LNCAP (cell line): Measurements from ENCODE around the gene ARR3.

ENCODE experiments used
- CTCF ChIP-seq: fragments of 450-650 bp; IDR thresholded peaks from 2 replicates; pipeline ENCODE4 v1.5.1; 2017; ENCODE audit warnings: mild to moderate bottlenecking

Gene ARR3

GRCh38 chrX:70257423-70258288 lies 10.5 kb upstream of the ARR3 start:
- no peak for TF ChIP-seq CTCF

- TF ChIP-seq CTCF = no peak
Measured at GRCh38 chrX:70260104-70260503, 8.0 kb upstream of the ARR3 start, which contains the start of gene P2RY4. TSS of gene P2RY4 (minus strand) at chrX:70260204. CDS start at chrX:70259624, 580 bp downstream.

GRCh38 chrX:70262952-70263567 lies 5.1 kb upstream of the ARR3 start:
- TF ChIP-seq CTCF = peak; percentile 62

- no peak for TF ChIP-seq CTCF
Measured at GRCh38 chrX:70264784-70265183, 3.4 kb upstream of the ARR3 start.

- TF ChIP-seq CTCF = no peak
Measured at GRCh38 chrX:70279081-70279480, 10.9 kb downstream of the ARR3 start.

- no peak for TF ChIP-seq CTCF
Measured at GRCh38 chrX:70280573-70280972, 12.4 kb downstream of the ARR3 start.

GRCh38 chrX:70281951-70282350 lies 13.8 kb downstream of the ARR3 start, which contains the start of gene RAB41:
TSS of gene RAB41 (plus strand) at chrX:70282172. CDS start at chrX:70282218, 46 bp downstream.
- no peak for TF ChIP-seq CTCF
